Skeletal muscle satellite cell (primary cell): ENCODE results near the gene ITGA3. TPM values are rescaled to one million over a fixed set of nuclear protein-coding genes. Genes with fewer than 3 reads are reported as not detected.

Experiments
- H3K27me3 ChIP-seq: 2 replicates; pipeline ENCODE4 v1.7.0; 2013; ENCODE audit warnings: low read length; ENCODE audit not compliant: control insufficient read depth, insufficient read depth
- H3K36me3 ChIP-seq: 2 replicates; pipeline ENCODE4 v1.7.0; 2013; ENCODE audit warnings: mild to moderate bottlenecking, control low read depth, low read length; ENCODE audit not compliant: insufficient read depth
- H3K4me1 ChIP-seq: 2 replicates; pipeline ENCODE4 v1.7.0; 2013; ENCODE audit warnings: low read length; ENCODE audit not compliant: control insufficient read depth, insufficient read depth
- H3K4me2 ChIP-seq: 2 replicates; pipeline ENCODE4 v1.7.0; 2013; ENCODE audit warnings: mild to moderate bottlenecking, low read length
- H3K4me3 ChIP-seq: 2 replicates; pipeline ENCODE4 v1.7.0; 2013; ENCODE audit warnings: low read length
- H3K9ac ChIP-seq: 2 replicates; pipeline ENCODE4 v1.7.0; 2013; ENCODE audit warnings: mild to moderate bottlenecking, low read depth, low read length, moderate library complexity
- H3K9me3 ChIP-seq: replicated peaks from 2 replicates; pipeline ENCODE4 v1.7.0; 2013; ENCODE audit warnings: mild to moderate bottlenecking, control low read depth, low read length
- total RNA-seq: library from RNA; depleted of rRNA; stranded (reverse); fragments of >200 nt; gene quantifications from 2 replicates; pipeline ENCODE4 v1.2.3, GENCODE V29; 2012; rRNA removed

The ITGA3 gene
- 105 and 121 TPM in 2 replicates for total RNA-seq

DNA sequence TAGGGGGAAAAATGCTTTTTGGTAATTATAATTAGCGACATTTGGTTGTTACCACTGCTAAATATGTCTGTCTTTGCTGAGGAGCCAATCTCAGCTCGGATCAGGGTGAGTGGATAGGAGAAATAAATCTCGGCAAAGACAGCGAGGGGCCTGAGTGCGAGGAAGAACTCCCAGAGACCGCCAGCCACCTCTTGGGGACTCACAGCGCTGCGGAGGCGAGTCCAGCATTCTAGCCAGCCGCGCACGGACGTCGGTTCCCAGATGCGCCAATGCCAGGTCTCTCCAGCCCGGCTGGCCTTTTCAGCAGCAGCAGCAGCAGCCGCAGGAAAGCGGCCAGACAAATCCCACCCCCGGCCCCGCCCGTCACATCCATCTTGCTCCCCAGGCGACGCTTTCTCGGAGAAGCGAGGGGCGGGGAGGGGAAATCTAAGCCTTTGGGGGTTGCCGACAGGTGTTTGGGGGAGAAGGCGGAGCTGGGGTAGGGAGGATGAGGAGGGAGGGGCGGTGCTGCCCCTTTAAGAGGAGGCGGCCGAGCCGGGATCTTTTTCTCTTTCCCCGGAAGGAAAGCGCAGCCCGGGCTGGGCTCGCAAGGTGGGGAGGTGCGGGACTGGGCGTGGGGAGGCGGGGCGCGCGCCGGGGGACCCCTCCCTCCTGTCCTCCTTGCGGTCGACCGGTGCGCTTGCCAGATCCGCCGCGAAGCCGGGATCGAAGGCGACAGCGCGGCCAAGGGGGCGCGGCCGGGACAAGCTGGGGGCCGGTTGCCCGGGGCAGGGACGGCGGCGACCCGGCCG lies at the start of gene ITGA3:
Gene ITGA3 (plus strand): TSS at position 685 of the 791 bp plus-strand sequence. CDS start 330 bp downstream, outside the sequence.
- peaks cover 78% of the 10 kb centered on the region for H3K4me1 ChIP-seq
- peak within 1 kb of the TSS; percentile 84 for H3K9ac ChIP-seq
- peaks cover 23% of the 10 kb centered on the region for H3K36me3 ChIP-seq
- H3K4me2 ChIP-seq, result peak within 1 kb of the TSS; percentile 94
- H3K27me3 ChIP-seq, result no peaks in the 10 kb centered on the region
- no peaks in the 10 kb centered on the region for H3K9me3 ChIP-seq
- H3K4me3 ChIP-seq, result peak within 1 kb of the TSS; percentile 75

- Histone ChIP-seq H3K4me2 (no peak overlapping the region), H3K4me3 (no peak overlapping the region), H3K9ac (no peak overlapping the region), H3K36me3 (no peaks in the 10 kb centered on the region), H3K4me1 (no peaks in the 10 kb centered on the region), H3K27me3 (peaks cover 41% of the 10 kb centered on the region), H3K9me3 (no peaks in the 10 kb centered on the region)
Observed at GRCh38 chr17:50009282-50009681, 46.6 kb upstream of the ITGA3 start.

DNA sequence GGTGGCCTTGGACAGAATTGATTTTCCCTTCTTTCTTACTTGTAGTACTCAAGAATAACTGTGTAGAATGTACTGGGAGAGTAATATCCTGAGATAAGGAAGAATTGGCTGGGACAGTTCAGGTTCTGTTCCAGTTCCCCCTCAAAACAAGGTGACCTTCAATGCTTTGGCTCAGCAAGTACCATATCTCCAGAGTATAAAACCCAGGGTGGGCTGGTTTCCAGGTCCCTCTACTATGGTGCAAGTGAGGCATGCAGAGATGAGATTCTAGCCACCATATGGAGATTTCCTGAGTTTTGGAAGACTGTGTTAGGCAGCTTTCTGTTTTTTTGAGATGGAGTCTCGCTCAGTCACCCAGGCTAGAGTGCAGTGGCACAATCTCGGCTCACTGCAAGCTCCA lies 42.8 kb upstream of the ITGA3 start:
- Histone ChIP-seq H3K27me3 (peaks cover 24% of the 10 kb centered on the region), H3K4me3 (no peak overlapping the region), H3K4me1 (no peaks in the 10 kb centered on the region), H3K9me3 (peaks cover 3% of the 10 kb centered on the region), H3K36me3 (no peaks in the 10 kb centered on the region), H3K4me2 (no peak overlapping the region), H3K9ac (no peak overlapping the region)

- Histone ChIP-seq H3K4me3 (no peak overlapping the region), H3K9ac (no peak overlapping the region), H3K27me3 (peaks cover 12% of the 10 kb centered on the region), H3K36me3 (no peaks in the 10 kb centered on the region), H3K4me1 (peaks cover 6% of the 10 kb centered on the region), H3K4me2 (no peak overlapping the region), H3K9me3 (peaks cover 3% of the 10 kb centered on the region)
Observed at GRCh38 chr17:50014471-50015088, 41.3 kb upstream of the ITGA3 start.

DNA sequence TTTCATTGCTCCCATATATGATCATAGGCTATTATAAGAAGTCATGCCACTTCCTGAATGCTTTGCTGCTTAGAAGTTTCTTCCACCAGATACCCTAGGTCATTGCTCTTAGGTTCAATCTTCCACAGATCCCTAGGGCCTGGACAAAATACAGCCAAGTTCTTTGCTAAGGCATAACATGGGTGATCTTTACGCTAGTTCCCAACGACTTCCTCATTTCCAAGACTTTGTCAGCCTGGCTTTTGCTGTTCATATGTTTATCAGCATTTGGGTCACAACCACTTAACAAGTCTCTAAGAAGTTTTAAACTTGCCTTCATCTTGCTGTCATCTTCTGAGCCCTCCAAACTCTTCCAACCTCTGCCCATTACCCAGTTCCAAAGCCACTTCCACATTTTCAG lies 40.8 kb upstream of the ITGA3 start:
- Histone ChIP-seq H3K4me3 (no peak overlapping the region), H3K9ac (no peak overlapping the region), H3K4me2 (no peak overlapping the region), H3K36me3 (no peaks in the 10 kb centered on the region), H3K9me3 (peaks cover 3% of the 10 kb centered on the region), H3K27me3 (peaks cover 12% of the 10 kb centered on the region), H3K4me1 (peaks cover 6% of the 10 kb centered on the region)

DNA sequence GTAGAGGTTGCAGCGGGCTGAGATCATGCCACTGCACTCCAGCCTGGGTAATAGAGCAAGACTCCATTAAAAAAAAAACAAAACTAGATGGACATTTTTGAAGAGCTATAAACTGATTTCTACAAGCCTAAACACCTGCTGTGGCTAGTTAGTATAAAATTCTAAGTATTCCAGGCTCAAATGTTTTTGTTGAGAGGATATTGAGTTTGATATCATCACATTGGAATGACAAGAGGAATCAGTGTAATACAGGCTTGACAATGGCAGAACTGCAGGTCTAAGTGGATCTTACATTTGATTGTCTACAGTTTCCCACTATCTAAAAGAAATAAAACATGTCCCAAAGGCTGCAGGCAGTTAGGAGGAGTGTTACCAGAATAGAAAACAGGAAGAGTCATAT lies 37.0 kb upstream of the ITGA3 start:
- Histone ChIP-seq H3K9me3 (peaks cover 3% of the 10 kb centered on the region), H3K9ac (no peak overlapping the region), H3K4me1 (peaks cover 6% of the 10 kb centered on the region), H3K4me2 (no peak overlapping the region), H3K4me3 (no peak overlapping the region), H3K36me3 (no peaks in the 10 kb centered on the region), H3K27me3 (no peaks in the 10 kb centered on the region)

GRCh38 chr17:50020841-50021599 lies 34.9 kb upstream of the ITGA3 start:
- no peaks in the 10 kb centered on the region for H3K36me3 ChIP-seq
- H3K4me2 ChIP-seq, result no peak overlapping the region
- H3K4me3 ChIP-seq, result no peak overlapping the region
- no peaks in the 10 kb centered on the region for H3K27me3 ChIP-seq
- no peaks in the 10 kb centered on the region for H3K9me3 ChIP-seq
- H3K9ac ChIP-seq, result no peak overlapping the region
- peaks cover 6% of the 10 kb centered on the region for H3K4me1 ChIP-seq

- Histone ChIP-seq H3K9ac (no peak overlapping the region), H3K27me3 (no peaks in the 10 kb centered on the region)
Observed at GRCh38 chr17:50021681-50022370, 34.1 kb upstream of the ITGA3 start.

GRCh38 chr17:50022463-50023130 lies 33.3 kb upstream of the ITGA3 start:
- Histone ChIP-seq H3K36me3 (no peaks in the 10 kb centered on the region), H3K4me3 (no peak overlapping the region), H3K4me2 (no peak overlapping the region), H3K9me3 (no peaks in the 10 kb centered on the region), H3K9ac (no peak overlapping the region), H3K4me1 (peaks cover 17% of the 10 kb centered on the region), H3K27me3 (no peaks in the 10 kb centered on the region)

More at GRCh38 chr17:50021681-50022370, 34.1 kb upstream of the ITGA3 start:
- Histone ChIP-seq H3K4me1 (peaks cover 10% of the 10 kb centered on the region), H3K36me3 (no peaks in the 10 kb centered on the region), H3K9me3 (no peaks in the 10 kb centered on the region), H3K4me2 (no peak overlapping the region), H3K4me3 (no peak overlapping the region)

DNA sequence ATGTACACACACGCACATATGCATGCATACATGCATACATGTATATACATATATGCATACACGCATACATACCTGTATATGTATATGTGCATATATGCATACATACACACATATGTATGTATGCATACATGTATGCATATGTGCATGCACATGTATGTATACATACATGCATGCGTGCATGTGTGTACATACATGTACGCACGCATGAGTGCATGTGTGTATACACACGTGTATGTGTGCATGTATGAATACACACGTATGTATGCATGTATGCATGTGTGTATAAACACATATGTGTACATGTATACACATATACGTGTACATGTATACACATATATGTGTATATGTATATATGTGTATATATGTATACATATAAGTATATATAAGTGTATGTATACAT lies 32.4 kb upstream of the ITGA3 start:
- H3K27me3 ChIP-seq, result no peaks in the 10 kb centered on the region
- H3K4me2 ChIP-seq, result no peak overlapping the region
- no peak overlapping the region for H3K4me3 ChIP-seq
- H3K9ac ChIP-seq, result no peak overlapping the region
- peaks cover 26% of the 10 kb centered on the region for H3K4me1 ChIP-seq
- H3K36me3 ChIP-seq, result no peaks in the 10 kb centered on the region
- no peaks in the 10 kb centered on the region for H3K9me3 ChIP-seq
